Measurements from ENCODE around the gene SPIN2B.
"Not testable (repeated sequence)": the region's sequence is repeated elsewhere in the genome, so short reads cannot be mapped to it uniquely, and the experiment has no call there.

The SPIN2B gene

DNA sequence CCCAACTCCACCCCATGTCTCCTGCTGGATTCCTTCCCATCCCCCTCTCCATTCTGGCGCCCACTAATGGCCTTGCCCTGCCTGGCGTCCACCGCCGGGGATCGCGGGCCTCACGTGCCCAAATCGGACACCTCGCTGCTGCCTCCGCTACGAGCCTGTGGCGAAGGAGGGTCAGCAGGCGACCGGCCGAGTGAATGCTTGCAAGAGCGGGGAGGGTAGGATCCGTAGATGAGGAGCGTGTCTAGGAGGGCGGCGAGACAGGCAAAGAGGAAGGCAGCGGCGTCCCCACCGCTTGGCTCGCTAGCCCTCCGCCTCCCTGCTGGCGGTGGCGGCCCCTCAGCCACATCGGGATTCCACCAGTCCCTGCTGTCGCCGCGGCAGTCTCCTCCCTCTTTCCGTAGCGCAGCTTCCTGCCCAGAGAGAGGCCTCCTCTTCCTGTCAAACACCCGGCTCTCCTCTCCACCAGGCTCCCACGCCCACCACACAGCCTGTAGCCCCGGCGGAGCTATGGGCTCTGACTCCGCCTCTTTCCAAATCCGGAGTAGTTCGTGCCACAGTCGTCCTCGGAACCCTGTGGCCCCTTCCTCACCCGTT is at the start of gene SPIN2B:
SPIN2B (minus strand) TSS at position 387 of the 594 bp plus-strand sequence.
- Mint-ChIP-seq H3K4me1 (peaks cover 6% of the 10 kb centered on the region), H3K9me3 (no peaks in the 10 kb centered on the region), H3K27me3 (no peaks in the 10 kb centered on the region), H3K27ac (peak within 1 kb of the TSS; percentile 82), H3K4me3 (peak within 1 kb of the TSS; percentile 82), H3K36me3 (ENCODE audit: low read depth) (peaks cover 6% of the 10 kb centered on the region)
- DNase-seq (peak; percentile 79), ATAC-seq (peak; percentile 100)

DNA sequence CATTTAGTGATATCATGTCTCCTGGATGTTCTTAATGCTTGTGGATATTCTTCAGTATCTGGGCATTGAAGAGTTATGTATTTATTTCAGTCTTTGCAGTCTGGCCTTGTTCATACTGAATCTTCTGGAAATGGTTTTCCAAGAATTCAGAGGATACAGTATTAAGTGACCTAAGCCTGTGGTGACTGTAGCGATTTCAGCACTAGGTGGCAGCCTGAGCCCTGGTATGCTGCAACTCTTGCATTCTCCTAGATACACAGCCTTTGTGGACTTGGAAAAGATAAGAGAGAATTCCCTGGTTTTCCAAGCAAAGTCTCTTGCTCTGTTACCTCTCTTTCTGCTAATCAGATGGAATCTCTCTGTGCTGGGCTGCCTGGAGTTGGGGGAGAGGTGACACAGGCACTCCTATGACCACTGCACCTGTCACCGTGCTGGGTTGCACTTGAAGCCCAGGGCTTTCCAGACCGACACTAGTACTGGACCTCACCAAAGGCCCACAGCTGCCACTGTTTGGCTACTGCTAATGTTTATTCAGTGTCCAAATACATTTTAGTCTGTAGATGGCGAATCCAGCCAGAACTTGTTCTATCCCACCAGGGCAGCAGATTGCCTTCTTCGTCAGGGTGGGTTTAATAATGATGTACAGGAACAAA is 35.2 kb upstream of the SPIN2B start:
- DNase-seq, result no peak
- H3K4me3 Mint-ChIP-seq, result no peak overlapping the region

DNA sequence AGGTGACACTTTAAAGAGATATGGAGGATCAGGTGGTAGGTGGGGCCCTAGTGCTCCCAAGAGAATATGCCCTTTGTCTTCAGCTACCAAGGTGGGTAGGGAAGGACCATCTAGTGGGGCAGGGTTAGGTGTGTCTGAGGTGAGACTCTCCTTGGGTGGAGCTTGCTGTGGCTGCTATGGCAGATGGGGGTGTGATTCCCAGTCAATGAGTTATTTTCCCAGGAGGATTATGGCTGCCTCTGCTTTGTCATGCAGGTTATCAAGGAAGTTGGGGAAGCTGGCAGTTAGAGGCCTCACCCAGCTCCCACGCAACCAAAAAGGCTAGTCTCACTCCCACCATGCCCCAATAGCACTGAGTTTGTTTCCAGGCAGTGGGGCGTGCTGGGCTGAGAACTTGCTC is 33.8 kb upstream of the SPIN2B start:
- Mint-ChIP-seq H3K9me3 (peaks cover 12% of the 10 kb centered on the region), H3K27me3 (no peaks in the 10 kb centered on the region), H3K36me3 (ENCODE audit: low read depth) (peaks cover 16% of the 10 kb centered on the region), H3K4me3 (no peak overlapping the region), H3K4me1 (no peaks in the 10 kb centered on the region), H3K27ac (no peak overlapping the region)
- no peak for ATAC-seq
- DNase-seq, result no peak

More for the DNA sequence above, 35.2 kb upstream of the SPIN2B start:
- Mint-ChIP-seq H3K27ac (no peak overlapping the region), H3K36me3 (ENCODE audit: low read depth) (peaks cover 11% of the 10 kb centered on the region), H3K9me3 (peaks cover 5% of the 10 kb centered on the region), H3K27me3 (no peaks in the 10 kb centered on the region), H3K4me1 (no peaks in the 10 kb centered on the region)
- no peak for ATAC-seq

DNA sequence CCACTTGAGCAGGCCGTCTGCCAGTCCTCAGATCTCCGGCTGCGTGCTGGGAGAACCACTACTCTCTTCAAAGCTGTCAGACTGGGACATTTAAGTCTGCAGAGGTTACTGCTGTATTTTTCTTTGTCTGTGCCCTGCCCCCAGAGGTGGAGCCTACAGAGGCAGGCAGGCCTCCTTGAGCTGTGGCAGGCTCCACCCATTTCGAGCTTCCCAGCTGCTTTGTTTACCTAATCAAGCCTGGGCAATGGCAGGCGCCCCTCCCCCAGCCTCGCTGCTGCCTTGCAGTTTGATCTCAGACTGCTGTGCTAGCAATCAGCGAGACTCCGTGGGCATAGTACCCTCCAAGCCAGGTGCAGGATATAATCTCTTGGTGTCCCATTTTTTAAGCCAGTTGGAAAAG is 30.9 kb upstream of the SPIN2B start:
- ATAC-seq, H3K27me3 Mint-ChIP-seq, H3K27ac Mint-ChIP-seq, H3K4me1 Mint-ChIP-seq, DNase-seq, H3K4me3 Mint-ChIP-seq: not testable (repeated sequence)
- Mint-ChIP-seq H3K9me3 (peaks cover 21% of the 10 kb centered on the region), H3K36me3 (ENCODE audit: low read depth) (peaks cover 22% of the 10 kb centered on the region)

DNA sequence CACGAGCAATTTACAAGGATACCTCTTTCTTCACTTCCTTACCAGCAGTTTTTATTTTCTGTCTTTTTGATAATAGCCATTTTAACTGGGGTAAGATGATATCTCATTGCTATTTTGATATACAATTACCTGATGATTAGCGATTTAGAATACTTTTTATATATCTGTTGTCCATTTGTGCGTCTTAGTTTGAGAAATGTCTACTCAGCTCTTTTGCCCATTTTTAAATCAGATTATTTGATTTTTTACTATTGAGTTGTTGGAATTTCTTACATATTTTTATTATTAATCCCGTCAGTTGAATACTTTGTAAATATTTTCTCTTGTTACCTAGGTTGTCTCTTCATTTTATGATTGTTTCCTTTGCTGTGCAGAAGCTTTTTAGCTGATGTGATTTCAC is 17.3 kb upstream of the SPIN2B start:
- no peaks in the 10 kb centered on the region for H3K27me3 Mint-ChIP-seq
- H3K4me1 Mint-ChIP-seq, result peaks cover 4% of the 10 kb centered on the region
- peaks cover 3% of the 10 kb centered on the region for H3K36me3 Mint-ChIP-seq (ENCODE audit: low read depth)
- no peak for ATAC-seq
- no peaks in the 10 kb centered on the region for H3K9me3 Mint-ChIP-seq
- no peak for DNase-seq
- no peak overlapping the region for H3K27ac Mint-ChIP-seq
- H3K4me3 Mint-ChIP-seq, result no peak overlapping the region

DNA sequence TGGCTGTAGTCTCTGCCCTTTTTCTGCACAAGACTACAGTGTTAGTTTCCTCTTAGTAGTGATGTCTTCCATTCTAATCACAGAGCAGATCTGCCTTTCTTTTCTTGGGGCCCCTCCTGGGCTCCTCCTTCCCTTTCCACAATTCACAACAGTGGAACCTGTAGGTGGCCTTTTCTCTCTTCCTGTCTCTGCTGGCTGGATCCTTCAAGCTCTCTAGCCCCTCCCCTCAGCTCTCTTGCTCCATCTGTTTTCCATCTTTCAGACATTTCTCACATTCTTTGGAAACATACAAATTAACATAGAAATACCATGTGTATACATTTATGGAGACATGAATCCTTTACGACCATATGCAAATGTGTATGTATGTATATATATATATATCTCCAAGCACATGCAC is 16.2 kb upstream of the SPIN2B start:
- H3K27me3 Mint-ChIP-seq, result no peaks in the 10 kb centered on the region
- peaks cover 4% of the 10 kb centered on the region for H3K4me1 Mint-ChIP-seq
- DNase-seq (no peak), ATAC-seq (no peak)
- H3K36me3 Mint-ChIP-seq (ENCODE audit: low read depth), result peaks cover 3% of the 10 kb centered on the region
- H3K4me3 Mint-ChIP-seq, result no peak overlapping the region
- no peaks in the 10 kb centered on the region for H3K9me3 Mint-ChIP-seq
- H3K27ac Mint-ChIP-seq, result no peak overlapping the region

DNA sequence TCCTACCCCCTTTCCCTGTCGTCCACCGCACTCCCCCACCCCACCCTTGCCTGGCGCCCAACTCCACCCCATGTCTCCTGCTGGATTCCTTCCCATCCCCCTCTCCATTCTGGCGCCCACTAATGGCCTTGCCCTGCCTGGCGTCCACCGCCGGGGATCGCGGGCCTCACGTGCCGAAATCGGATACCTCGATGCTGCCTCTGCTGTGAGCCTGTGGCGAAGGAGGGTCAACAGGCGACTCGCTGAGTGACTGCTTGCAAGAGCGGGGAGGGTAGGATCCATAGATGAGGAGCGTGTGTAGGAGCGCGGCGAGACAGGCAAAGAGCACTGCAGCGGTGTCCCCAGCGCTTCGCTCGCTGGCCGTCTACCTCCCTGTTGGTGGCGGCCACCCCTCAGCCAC is 15.7 kb upstream of the SPIN2B start, which contains the start of gene SPIN2A:
SPIN2A (minus strand) TSS at position 325 of the 400 bp plus-strand sequence. CDS start 800 bp downstream, outside the sequence.
- DNase-seq; H3K9me3 Mint-ChIP-seq; H3K36me3 Mint-ChIP-seq (ENCODE audit: low read depth); H3K4me3 Mint-ChIP-seq; ATAC-seq; H3K27ac Mint-ChIP-seq; H3K4me1 Mint-ChIP-seq; H3K27me3 Mint-ChIP-seq: not testable (repeated sequence)

DNA sequence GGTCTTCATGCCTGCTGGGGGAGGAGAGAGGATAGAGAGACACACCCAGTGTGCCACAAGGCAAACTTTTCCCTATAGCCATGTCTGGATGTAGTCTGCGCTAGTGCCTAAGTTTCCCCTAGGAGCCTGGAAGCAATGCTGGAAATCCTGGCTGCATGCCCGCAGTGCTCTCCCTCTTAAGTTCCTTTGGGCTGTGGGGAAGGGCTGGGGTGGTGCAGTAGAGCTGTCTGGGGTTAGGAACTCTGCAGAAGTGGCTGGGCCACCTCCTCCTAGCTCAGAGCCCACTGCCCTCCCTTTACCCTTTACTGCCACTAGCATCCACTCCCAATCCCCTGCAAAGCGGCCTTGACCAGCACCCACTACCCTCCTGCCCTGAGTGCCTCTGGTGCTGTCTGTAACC is 15.2 kb upstream of the SPIN2B start:
- not testable (repeated sequence) for H3K27ac Mint-ChIP-seq; H3K36me3 Mint-ChIP-seq (ENCODE audit: low read depth); ATAC-seq; H3K9me3 Mint-ChIP-seq; H3K4me3 Mint-ChIP-seq; DNase-seq; H3K27me3 Mint-ChIP-seq; H3K4me1 Mint-ChIP-seq

DNA sequence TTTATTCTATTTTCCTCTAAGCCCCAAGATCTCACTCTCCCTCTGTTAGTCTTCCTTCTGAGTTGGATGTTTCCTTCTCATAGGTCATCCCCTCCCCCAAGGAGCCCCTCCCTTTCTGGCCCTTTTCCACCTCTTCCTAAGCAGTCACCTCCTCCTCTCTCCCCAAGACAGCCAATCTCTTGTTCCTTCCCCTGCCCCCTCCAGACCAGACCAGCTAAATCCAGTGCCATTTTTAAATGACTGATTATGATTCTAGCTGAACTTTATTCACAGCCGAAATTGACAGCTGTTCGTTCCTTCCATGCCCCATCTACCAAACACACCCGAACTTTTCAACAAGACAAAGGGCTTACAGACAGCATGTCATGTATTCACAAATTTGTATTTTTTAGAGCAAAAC is 13.9 kb upstream of the SPIN2B start:
- H3K4me1 Mint-ChIP-seq, result no peaks in the 10 kb centered on the region
- no peak overlapping the region for H3K27ac Mint-ChIP-seq
- peaks cover 3% of the 10 kb centered on the region for H3K36me3 Mint-ChIP-seq (ENCODE audit: low read depth)
- DNase-seq (no peak), ATAC-seq (no peak)
- no peaks in the 10 kb centered on the region for H3K27me3 Mint-ChIP-seq
- no peaks in the 10 kb centered on the region for H3K9me3 Mint-ChIP-seq
- no peak overlapping the region for H3K4me3 Mint-ChIP-seq

DNA sequence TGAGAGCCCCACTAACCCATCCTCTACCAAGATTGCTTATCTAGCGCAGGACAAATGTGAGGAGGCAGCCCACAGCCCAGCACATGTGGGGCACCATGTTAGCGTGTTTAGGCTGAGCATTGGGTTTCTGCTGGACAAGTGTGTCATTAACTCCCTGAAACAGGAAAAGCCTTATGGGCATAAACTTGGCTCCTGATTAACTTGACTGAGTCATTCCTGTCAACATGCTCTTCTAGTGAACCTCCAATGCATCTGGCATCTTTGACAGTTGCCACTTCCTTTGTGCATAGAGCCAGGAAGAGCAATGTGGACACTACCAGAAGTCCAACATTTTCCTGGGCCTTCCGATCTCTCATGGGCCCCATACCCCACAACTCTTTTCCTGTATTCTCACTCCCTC is 13.4 kb upstream of the SPIN2B start:
- ATAC-seq (no peak), DNase-seq (no peak)
- no peaks in the 10 kb centered on the region for H3K9me3 Mint-ChIP-seq
- H3K36me3 Mint-ChIP-seq (ENCODE audit: low read depth), result peaks cover 3% of the 10 kb centered on the region
- no peak overlapping the region for H3K27ac Mint-ChIP-seq
- H3K27me3 Mint-ChIP-seq, result no peaks in the 10 kb centered on the region
- no peak overlapping the region for H3K4me3 Mint-ChIP-seq
- H3K4me1 Mint-ChIP-seq, result no peaks in the 10 kb centered on the region

DNA sequence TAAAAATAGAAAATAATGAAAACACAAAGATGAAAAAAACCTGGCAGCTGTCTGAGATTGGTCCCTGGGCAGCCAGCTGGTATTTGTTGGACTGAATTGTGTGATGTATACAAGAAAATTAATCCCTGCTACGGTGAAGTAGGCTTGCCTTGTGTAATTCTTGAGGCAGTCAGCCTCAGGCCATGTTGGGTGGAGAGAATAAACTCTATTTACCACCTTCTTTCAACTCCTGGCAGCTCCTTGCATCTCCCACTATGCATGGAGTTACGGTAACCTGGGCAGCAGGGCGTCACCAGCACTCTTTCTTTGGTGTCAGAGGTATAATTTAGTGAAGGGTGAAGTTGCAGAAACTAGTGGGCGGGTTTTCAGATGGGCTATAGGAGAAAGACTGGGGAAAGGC is 12.4 kb upstream of the SPIN2B start:
- H3K9me3 Mint-ChIP-seq, result no peaks in the 10 kb centered on the region
- no peak overlapping the region for H3K27ac Mint-ChIP-seq
- DNase-seq (no peak), ATAC-seq (no peak)
- H3K4me3 Mint-ChIP-seq, result no peak overlapping the region
- H3K4me1 Mint-ChIP-seq, result no peaks in the 10 kb centered on the region
- H3K36me3 Mint-ChIP-seq (ENCODE audit: low read depth), result peaks cover 3% of the 10 kb centered on the region
- no peaks in the 10 kb centered on the region for H3K27me3 Mint-ChIP-seq

DNA sequence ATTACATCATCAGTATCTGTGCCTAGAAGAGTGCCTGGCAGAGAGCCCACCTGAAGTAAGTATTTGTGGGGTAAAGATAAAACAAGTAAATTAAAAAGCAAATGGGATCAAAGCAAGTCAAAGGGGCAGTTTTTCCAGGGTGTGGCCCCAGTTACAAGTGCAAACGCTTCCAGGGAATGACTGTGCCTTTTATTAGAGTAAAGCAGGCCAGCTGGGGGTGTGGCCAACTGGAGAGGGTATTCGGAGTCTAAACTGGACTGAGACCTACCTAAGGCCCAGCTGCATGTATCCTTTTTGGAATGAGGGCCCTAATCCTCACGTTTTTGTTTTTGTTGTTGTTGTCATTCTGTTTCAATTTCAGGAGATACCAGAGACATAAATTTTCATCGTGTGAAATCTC is 11.9 kb upstream of the SPIN2B start:
- DNase-seq; H3K36me3 Mint-ChIP-seq (ENCODE audit: low read depth); H3K4me1 Mint-ChIP-seq; H3K27ac Mint-ChIP-seq; H3K9me3 Mint-ChIP-seq; ATAC-seq; H3K27me3 Mint-ChIP-seq; H3K4me3 Mint-ChIP-seq: not testable (repeated sequence)

DNA sequence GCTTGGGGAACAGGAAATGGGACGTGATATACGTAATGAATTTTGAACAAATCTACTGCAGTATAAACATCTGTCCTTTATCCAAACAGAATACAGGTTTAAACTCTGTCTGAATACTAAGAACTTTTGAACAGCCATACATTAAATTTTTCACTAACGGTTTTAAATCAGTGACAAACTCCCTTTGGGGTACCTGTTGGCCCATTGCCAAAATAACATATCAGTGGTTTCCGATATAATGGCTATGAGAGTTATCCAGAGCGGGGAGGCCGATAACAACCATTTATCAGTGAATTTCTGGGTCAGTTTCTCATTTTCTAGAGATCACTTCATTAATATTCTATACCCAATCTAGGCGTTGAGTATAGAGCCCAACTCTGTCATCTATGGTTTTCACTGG is 10.7 kb upstream of the SPIN2B start:
- Mint-ChIP-seq H3K27me3 (no peaks in the 10 kb centered on the region), H3K4me3 (no peak overlapping the region), H3K9me3 (no peaks in the 10 kb centered on the region), H3K27ac (no peak overlapping the region), H3K4me1 (no peaks in the 10 kb centered on the region), H3K36me3 (ENCODE audit: low read depth) (no peaks in the 10 kb centered on the region)
- DNase-seq, result no peak
- ATAC-seq, result no peak

DNA sequence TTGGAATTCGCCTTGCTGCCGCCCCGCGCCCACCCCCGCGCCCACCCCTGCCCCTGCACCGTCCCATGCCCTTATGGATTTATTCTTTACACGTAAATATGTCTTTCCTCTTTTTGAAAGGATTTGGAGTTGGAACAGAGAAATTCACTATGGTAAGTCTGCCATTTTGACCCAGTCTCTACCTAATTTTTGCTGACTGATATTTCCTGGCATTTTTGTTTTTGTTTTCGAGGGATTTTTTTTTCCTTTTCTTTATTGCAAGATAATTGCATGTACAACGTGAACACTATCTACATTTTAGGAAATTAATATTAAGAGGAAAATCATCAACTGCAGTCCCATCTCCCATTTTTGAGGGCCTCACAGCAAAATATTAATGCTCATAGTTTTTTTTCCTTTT is 468 bp upstream of the SPIN2B start:
- Mint-ChIP-seq H3K27ac (peak overlapping the region; percentile 82), H3K9me3 (no peaks in the 10 kb centered on the region), H3K36me3 (ENCODE audit: low read depth) (peaks cover 6% of the 10 kb centered on the region), H3K4me3 (peak overlapping the region; percentile 82), H3K4me1 (peaks cover 6% of the 10 kb centered on the region), H3K27me3 (no peaks in the 10 kb centered on the region)
- DNase-seq (no peak), ATAC-seq (no peak)

DNA sequence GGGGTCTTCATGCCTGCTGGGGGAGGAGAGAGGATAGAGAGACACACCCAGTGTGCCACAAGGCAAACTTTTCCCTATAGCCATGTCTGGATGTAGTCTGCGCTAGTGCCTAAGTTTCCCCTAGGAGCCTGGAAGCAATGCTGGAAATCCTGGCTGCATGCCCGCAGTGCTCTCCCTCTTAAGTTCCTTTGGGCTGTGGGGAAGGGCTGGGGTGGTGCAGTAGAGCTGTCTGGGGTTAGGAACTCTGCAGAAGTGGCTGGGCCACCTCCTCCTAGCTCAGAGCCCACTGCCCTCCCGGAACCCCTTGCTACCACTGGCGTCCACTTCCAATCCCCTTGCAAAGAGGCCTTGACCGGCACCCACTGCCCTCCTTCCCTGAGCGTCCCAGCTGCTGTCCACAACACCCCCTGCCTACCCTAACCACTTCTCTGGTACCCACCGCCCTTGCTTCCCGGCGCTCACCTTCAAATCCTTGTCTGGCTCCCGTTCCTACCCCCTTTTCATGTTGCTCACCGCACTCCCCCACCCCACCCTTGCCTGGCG is 658 bp downstream of the SPIN2B start:
- not testable (repeated sequence) for H3K36me3 Mint-ChIP-seq (ENCODE audit: low read depth); DNase-seq; H3K4me1 Mint-ChIP-seq; H3K27me3 Mint-ChIP-seq; ATAC-seq; H3K9me3 Mint-ChIP-seq
- H3K27ac Mint-ChIP-seq, result peak overlapping the region; percentile 82
- H3K4me3 Mint-ChIP-seq, result peak overlapping the region; percentile 82
